NOMO-1 treated with DMSO at 0.1 percent for 48 hours (cell line): ENCODE measurements around the gene HAVCR2.

ENCODE experiments used
- DNase-seq: peaks from one replicate; lab custom pipeline; 2025; ENCODE audit not compliant: unreplicated experiment; lab: John Stamatoyannopoulos, UW

HAVCR2 gene

GRCh38 chr5:157108976-157109375 is at the start of gene HAVCR2:
TSS of gene HAVCR2 (minus strand) at chr5:157109044. CDS start at chr5:157108983, 61 bp downstream.
- DNase-seq = peak; percentile 50

- no peak for DNase-seq
Observed at GRCh38 chr5:157157293-157157891, 48.5 kb upstream of the HAVCR2 start.

GRCh38 chr5:157155297-157155696 is 46.5 kb upstream of the HAVCR2 start:
- DNase-seq = no peak

- DNase-seq = no peak
Observed at GRCh38 chr5:157150995-157151394, 42.2 kb upstream of the HAVCR2 start.

- peak; percentile 27 for DNase-seq
Observed at GRCh38 chr5:157148734-157149615, 40.1 kb upstream of the HAVCR2 start.

GRCh38 chr5:157143127-157143971 is 34.5 kb upstream of the HAVCR2 start:
- peak; percentile 84 for DNase-seq

- peak; percentile 99 for DNase-seq
Observed at GRCh38 chr5:157142317-157143126, 33.7 kb upstream of the HAVCR2 start, which contains the start of gene MED7. TSS of gene MED7 (minus strand) at chr5:157142865. CDS start at chr5:157139431, 3,434 bp downstream.

GRCh38 chr5:157137691-157138090 is 28.8 kb upstream of the HAVCR2 start:
- no peak for DNase-seq

GRCh38 chr5:157132281-157132612 is 23.4 kb upstream of the HAVCR2 start:
- DNase-seq = no peak

GRCh38 chr5:157130925-157131324 is 22.1 kb upstream of the HAVCR2 start:
- peak; percentile 70 for DNase-seq

GRCh38 chr5:157121709-157122108 is 12.9 kb upstream of the HAVCR2 start:
- DNase-seq = no peak

GRCh38 chr5:157120102-157120501 is 11.3 kb upstream of the HAVCR2 start:
- DNase-seq = no peak

GRCh38 chr5:157116483-157116954 is 7.7 kb upstream of the HAVCR2 start:
- no peak for DNase-seq

- DNase-seq = no peak
Observed at GRCh38 chr5:157115502-157115901, 6.7 kb upstream of the HAVCR2 start.

- no peak for DNase-seq
Observed at GRCh38 chr5:157115012-157115411, 6.2 kb upstream of the HAVCR2 start.

GRCh38 chr5:157113002-157113401 is 4.2 kb upstream of the HAVCR2 start:
- DNase-seq = peak; percentile 37

- DNase-seq = peak; percentile 58
Observed at GRCh38 chr5:157109744-157110143, 900 bp upstream of the HAVCR2 start.

GRCh38 chr5:157107508-157107907 is 1.3 kb downstream of the HAVCR2 start:
- no peak for DNase-seq

- peak; percentile 68 for DNase-seq
Observed at GRCh38 chr5:157106630-157107461, 2.0 kb downstream of the HAVCR2 start.
